NB4 (cell line): ENCODE data around the gene FXYD1.

ENCODE experiments used
- CTCF ChIP-seq: IDR thresholded peaks from one replicate; pipeline ENCODE4 v1.5.1; 2012; ENCODE audit warnings: low read depth, low read length
- MYC ChIP-seq: IDR thresholded peaks from 2 replicates; pipeline ENCODE4 v1.6.1; 2011; ENCODE audit warnings: low read depth, low read length
- POLR2A ChIP-seq: IDR thresholded peaks from 2 replicates; pipeline ENCODE4 v1.6.1; 2011; ENCODE audit warnings: mild to moderate bottlenecking; ENCODE audit not compliant: insufficient read length; ENCODE audit errors: extremely low read depth
- TF ChIP-seq, protein P1 (sequence below): IDR thresholded peaks from 2 replicates; pipeline ENCODE4 v1.6.1; 2011; ENCODE audit warnings: low read depth, low read length

DNA sequence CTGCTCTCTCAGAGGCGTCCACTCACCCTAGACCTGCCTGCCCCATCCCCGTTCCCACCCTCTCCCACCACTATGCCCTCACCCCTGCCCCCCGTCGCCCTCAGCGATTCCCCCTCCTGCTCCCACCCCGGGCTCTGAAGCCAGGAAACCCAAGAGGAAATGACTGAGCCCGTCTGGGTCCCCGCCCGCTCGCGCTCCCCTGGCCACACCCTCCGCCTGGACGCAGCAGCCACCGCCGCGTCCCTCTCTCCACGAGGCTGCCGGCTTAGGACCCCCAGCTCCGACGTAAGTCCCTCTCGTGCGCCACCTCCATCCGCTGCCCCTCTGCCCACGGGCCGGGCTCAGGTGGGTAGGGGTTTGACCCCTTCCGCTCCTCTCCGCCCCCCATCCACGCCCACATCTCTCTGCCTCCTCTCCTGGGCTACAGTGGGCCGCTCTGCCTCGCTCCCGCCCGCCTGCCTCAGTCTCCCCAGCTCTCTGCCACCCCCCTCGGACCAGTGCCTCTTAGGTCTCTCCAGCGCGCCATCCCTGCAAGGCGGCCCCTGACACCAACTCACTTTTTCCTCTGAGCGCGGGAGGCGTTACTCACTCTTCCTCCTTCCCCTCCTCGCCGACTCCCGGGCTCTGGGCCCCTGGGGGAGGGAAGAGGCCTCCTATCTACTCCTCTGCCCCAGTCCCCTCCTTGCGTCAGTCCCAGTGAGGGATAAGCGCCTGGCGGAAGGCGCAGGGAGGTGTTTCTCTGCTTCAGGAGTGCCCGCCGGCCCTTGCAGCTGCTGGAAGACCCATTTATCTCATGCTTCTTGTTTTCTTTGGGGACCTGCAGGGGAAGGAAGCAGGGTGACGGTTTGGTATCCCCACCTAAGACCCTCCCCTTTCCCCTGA, 16.1 kb downstream of the FXYD1 start, which contains the start of gene FXYD5:
- no peak for TF ChIP-seq CTCF
- TF ChIP-seq, protein P1, sequence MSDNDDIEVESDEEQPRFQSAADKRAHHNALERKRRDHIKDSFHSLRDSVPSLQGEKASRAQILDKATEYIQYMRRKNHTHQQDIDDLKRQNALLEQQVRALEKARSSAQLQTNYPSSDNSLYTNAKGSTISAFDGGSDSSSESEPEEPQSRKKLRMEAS, result peak; percentile 5; the same call in 1 of the 2 replicates
- TF ChIP-seq MYC, result no peak
- TF ChIP-seq POLR2A, result peak; percentile 30
